Lung (tissue), 16 donors: Measurements from ENCODE around the gene ENOX2. TPM values are rescaled to one million over a fixed set of nuclear protein-coding genes. Genes with fewer than 3 reads are reported as not detected.

ENCODE experiments used
- ATAC-seq: fragments of 200-7000 bp; cut with Tn5 transposase; one replicate; pipeline ENCODE4 v1.9.1; 2020; ENCODE audit warnings: moderate number of reproducible peaks; ENCODE audit not compliant: insufficient read depth, low FRiP score
- DNase-seq, 3 donors: peaks; one replicate each; pipeline ENCODE4 v3.0.0-alpha.2; 2013 to 2017
- H3K27ac ChIP-seq, 2 donors: one replicate each; pipeline ENCODE4 v1.5.1; 2013; ENCODE audit warnings: mild to moderate bottlenecking in 2 of 2, moderate library complexity in 2 of 2, control low read depth in 1 of 2, inconsistent platforms in 1 of 2, low read depth in 1 of 2, low read length in 1 of 2
- H3K27me3 ChIP-seq, 3 donors: one replicate each; pipeline ENCODE4 v1.5.1; 2013; ENCODE audit warnings: low read length in 2 of 3; ENCODE audit not compliant: control insufficient read depth in 3 of 3, insufficient read depth in 3 of 3
- H3K36me3 ChIP-seq, 4 donors: one replicate each; pipeline ENCODE4 v1.5.1; 2013; ENCODE audit warnings: low read length in 4 of 4, mild to moderate bottlenecking in 1 of 4, moderate library complexity in 1 of 4; ENCODE audit not compliant: control insufficient read depth in 4 of 4, insufficient read depth in 4 of 4
- H3K4me1 ChIP-seq, 5 donors: one replicate each; pipeline ENCODE4 v1.5.1; 2013; ENCODE audit warnings: low read length in 5 of 5, mild to moderate bottlenecking in 2 of 5, moderate library complexity in 1 of 5; ENCODE audit not compliant: control insufficient read depth in 5 of 5, insufficient read depth in 5 of 5
- H3K4me3 ChIP-seq: one replicate; pipeline ENCODE4 v1.5.1; 2013; ENCODE audit warnings: mild to moderate bottlenecking, control low read depth, moderate library complexity
- H3K9ac ChIP-seq, 2 donors: one replicate each; pipeline ENCODE4 v1.5.1; 2013; ENCODE audit warnings: low read length in 2 of 2, control low read depth in 1 of 2; ENCODE audit not compliant: insufficient read depth in 1 of 2
- H3K9me3 ChIP-seq, 4 donors: one replicate each; pipeline ENCODE4 v1.5.1; 2013; ENCODE audit warnings: low read length in 3 of 4, mild to moderate bottlenecking in 1 of 4, moderate library complexity in 1 of 4; ENCODE audit not compliant: control insufficient read depth in 4 of 4, insufficient read depth in 3 of 4
- CTCF ChIP-seq: IDR thresholded peaks from 2 replicates; pipeline ENCODE4 v1.5.1; 2012; ENCODE audit warnings: mild to moderate bottlenecking; ENCODE audit errors: control extremely low read depth, extremely low read depth
- WGBS, 2 donors: extraction: QIAGEN DNeasy Blood & Tissue Kit; methylation state at CpG; one replicate each; pipeline ENCODE4 v1.1.7; 2013; 5-methylcytosine and 5-hydroxymethylcytosine counted together
- long read RNA-seq, 5 donors: transcript quantifications; one replicate each; lab custom pipeline, GENCODE V29; 2026
- polyA plus RNA-seq, 2 donors: library from polyadenylated mRNA; stranded (reverse); fragments of 200-250 nt; gene quantifications; one replicate each; pipeline ENCODE4 v1.2.1, GENCODE V29; 2013
- total RNA-seq, 2 donors: library from RNA; depleted of rRNA in 1 of 2; stranded (reverse); fragments of >200 nt in 1 of 2; gene quantifications; one replicate each; pipeline ENCODE4 v1.2.1, GENCODE V29; 2014 to 2021
- donor health status: control.
- donor health status: control.
- donor health status: Bipolar disorder and iron deficiency.
- donor health status: healthy.
- donor health status: DM: yes; HTN: yes; CAD: no.

ENOX2 gene
- total RNA-seq (10 to 100 TPM; 15.1 to 15.8 TPM), polyA plus RNA-seq (1 to 10 TPM; 3.4 to 6.4 TPM)
- long read RNA-seq, donor 1, result 0 reads
- long read RNA-seq, donor 2, result 0 reads
- long read RNA-seq, donor 3, result 0 reads
- long read RNA-seq, donor 4, result 0 reads
- long read RNA-seq, donor 5, result 0 reads

- 0 to 32% methylated on average over 30 to 50 of the region's 50 CpGs for WGBS, 2 donors
- H3K9ac ChIP-seq, result peak within 1 kb of the TSS in 1 of 2 donors; percentile 76
- ATAC-seq, result peak; percentile 99
- H3K4me3 ChIP-seq, result peak within 1 kb of the TSS; percentile 43
- peaks cover 0 to 8% (median 0%) of the 10 kb centered on the region in 5 donors for H3K4me1 ChIP-seq
- peaks cover 0 to 3% (median 0%) of the 10 kb centered on the region in 4 donors for H3K9me3 ChIP-seq
- peaks cover 0 to 33% (median 14%) of the 10 kb centered on the region in 3 donors for H3K27me3 ChIP-seq
- no peaks in the 10 kb centered on the region for H3K36me3 ChIP-seq
- peak within 1 kb of the TSS; percentile 63 to 95 for H3K27ac ChIP-seq
- DNase-seq, result peak; percentile 96 to 98 (median 98)
- TF ChIP-seq CTCF, result no peak
Observed at GRCh38 chrX:130902783-130903613, at the start of gene ENOX2. Gene ENOX2, minus strand, starts transcription at chrX:130903209. Its CDS starts 199,993 bp downstream, at chrX:130703216.

- WGBS, 2 donors, result 49 to 58% methylated on average over 2 of the region's 2 CpGs
- no peak for DNase-seq
- Histone ChIP-seq H3K4me1 (no peaks in the 10 kb centered on the region), H3K4me3 (no peak overlapping the region), H3K9me3 (peaks cover 0 to 7% (median 3%) of the 10 kb centered on the region in 4 donors), H3K36me3 (no peaks in the 10 kb centered on the region), H3K9ac (no peak overlapping the region), H3K27ac (no peak overlapping the region), H3K27me3 (peaks cover 3 to 7% (median 7%) of the 10 kb centered on the region in 3 donors)
- ATAC-seq, result no peak
- TF ChIP-seq CTCF, result no peak
Observed at GRCh38 chrX:130952266-130953043, 49.4 kb upstream of the ENOX2 start.

- no peak for ATAC-seq
- H3K9ac ChIP-seq, result no peak overlapping the region
- WGBS, 2 donors, result 54 to 73% methylated on average over 2 of the region's 2 CpGs
- H3K27ac ChIP-seq, result no peak overlapping the region
- no peak for DNase-seq
- no peaks in the 10 kb centered on the region for H3K4me1 ChIP-seq
- H3K27me3 ChIP-seq, result peaks cover 0 to 17% (median 16%) of the 10 kb centered on the region in 3 donors
- H3K36me3 ChIP-seq, result no peaks in the 10 kb centered on the region
- H3K4me3 ChIP-seq, result no peak overlapping the region
- TF ChIP-seq CTCF, result no peak
- peaks cover 0 to 9% (median 4%) of the 10 kb centered on the region in 4 donors for H3K9me3 ChIP-seq
Observed at GRCh38 chrX:130944230-130944629, 41.2 kb upstream of the ENOX2 start.
